Endometrial microvascular endothelial cells (primary cell): ENCODE measurements around the gene HIPK3. TPM values are rescaled to one million over a fixed set of nuclear protein-coding genes. Genes with fewer than 3 reads are reported as not detected.

Source experiments
- in situ Hi-C: cut with HindIII; loops from 2 replicates; pipeline ENCODE4 v1.10.0; 2017; ENCODE audit warnings: low sequenced_read_pairs, low pct_unique_long_range_greater_than_20kb; ENCODE audit errors: inconsistent ontology term
- total RNA-seq: library from RNA; depleted of rRNA; stranded (reverse); fragments of >200 nt; gene quantifications from one replicate; pipeline ENCODE4 v1.2.3, GENCODE V29; 2015; ENCODE audit errors: inconsistent ontology term

Gene HIPK3
- total RNA-seq, 1 donor from 2014 or later = 23.4 TPM

DNA sequence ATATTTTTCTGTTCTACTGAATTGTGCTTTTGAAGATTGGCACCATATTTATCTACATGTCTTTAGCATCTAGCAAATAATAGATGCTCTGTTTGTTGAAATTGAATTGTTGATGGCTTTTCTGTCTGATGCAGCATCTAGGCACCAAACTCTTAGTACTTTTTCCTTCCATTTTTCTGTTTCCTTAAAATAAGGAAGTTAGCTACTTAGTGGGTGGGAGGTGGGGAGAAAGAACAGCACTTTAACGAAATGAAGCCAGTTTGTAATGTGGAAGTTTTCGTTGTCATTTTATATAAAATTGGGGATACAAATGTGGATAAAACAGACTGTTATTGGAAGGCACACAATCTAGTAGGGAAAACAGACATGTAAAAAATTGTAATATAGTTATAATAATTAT, 76.6 kb downstream of the HIPK3 start:
- in situ Hi-C loops = no loop called here

DNA sequence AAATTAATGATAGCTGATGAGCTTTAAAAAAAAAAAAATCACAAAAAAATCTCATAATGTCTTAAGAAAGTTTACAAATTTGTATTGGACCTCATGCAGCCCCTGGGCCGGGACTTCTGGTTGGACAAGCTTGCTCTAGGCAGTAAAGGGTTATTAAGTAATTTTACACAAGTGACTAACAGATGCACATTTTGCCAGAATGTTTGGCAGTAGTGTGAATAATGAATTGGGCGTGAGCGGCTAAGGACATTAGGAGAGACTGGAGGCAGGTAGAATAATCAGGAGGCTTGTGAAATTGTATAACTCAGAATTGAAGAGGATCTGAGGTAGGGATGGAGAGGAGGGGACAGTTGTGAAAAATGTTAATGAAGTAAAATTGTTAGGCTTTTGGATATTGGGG, 77.4 kb downstream of the HIPK3 start:
- in situ Hi-C loops = no loop called here

DNA sequence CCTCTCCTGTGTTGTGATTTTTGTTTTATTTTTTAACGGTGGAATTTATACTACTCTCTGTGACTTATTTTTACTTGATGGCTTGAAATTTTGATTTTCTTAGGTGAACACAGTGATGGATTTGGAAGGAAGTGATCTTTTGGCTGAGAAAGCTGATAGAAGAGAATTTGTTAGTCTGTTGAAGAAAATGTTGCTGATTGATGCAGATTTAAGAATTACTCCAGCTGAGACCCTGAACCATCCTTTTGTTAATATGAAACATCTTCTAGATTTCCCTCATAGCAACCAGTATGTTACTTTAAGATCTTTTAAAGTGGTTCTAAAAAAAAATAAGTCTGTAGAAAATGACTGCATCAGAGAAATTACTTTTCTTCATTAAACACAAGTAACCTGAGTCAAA, 82.1 kb downstream of the HIPK3 start:
- in situ Hi-C loops = no loop called here

DNA sequence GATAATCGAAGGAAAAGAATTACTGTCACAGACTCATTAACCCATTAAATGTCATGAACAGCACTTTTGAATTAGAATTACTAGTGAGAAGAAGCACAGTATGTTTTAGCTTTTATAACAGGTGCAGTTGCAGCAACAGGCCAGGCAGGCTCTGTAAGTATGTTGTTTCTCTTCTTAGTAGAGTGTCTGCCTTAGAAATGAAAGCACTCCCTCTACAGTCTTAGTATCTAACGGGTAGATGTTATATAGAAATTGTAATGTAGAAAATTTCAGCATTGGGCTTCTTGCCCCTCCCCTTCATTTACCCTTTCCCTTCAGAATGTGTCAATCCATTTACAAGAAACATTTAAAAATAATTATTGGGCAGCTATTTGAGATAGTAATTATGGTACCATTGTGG, 87.4 kb downstream of the HIPK3 start:
- in situ Hi-C loops = no loop called here

DNA sequence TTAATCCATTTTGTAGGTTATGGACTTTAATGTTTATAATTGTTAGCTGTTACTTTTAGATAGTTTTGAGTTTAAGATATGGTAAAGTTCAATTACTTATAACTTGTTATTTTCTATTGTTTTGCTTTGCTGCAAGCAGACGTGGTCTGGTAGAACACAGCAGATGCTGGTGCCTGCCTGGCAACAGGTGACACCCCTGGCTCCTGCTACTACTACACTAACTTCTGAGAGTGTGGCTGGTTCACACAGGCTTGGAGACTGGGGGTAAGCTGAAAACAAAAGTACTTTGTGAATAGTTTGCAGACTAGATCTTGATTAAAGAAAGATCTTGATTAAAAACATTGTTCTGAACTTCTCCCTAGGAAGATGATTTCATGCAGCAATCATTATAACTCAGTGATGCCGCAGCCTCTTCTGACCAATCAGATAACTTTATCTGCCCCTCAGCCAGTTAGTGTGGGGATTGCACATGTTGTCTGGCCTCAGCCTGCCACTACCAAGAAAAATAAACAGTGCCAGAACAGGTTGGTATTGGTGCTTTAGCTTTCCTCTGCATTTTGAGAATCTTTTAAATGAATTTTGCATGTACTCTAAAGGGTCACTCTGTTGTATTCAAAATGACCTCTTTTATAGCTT, 90.4 kb downstream of the HIPK3 start:
- in situ Hi-C loops = no loop called here

DNA sequence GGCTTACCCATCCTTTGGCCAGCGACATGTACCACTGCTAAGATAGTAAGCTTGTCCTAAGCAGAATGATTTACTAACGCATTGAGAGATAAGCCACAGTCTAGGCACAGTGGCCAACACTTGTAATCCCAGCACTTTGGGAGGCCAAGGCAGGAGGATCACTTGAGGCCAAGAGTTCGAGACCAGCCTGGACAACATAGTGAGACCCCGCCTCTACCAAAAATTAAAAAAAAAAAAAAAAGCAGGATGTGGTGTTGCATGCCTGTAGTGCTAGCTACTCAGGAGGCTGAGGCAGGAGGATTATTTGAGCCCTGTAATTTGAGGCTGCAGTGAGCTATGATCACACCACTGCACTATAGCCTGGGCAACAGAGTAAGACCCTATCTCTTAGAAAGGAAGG, 93.1 kb downstream of the HIPK3 start:
- in situ Hi-C loops = loop anchor here (25.0 kb wide), 1 partner anchor 362 kb away; the partner anchor contains the start of gene C11orf91

DNA sequence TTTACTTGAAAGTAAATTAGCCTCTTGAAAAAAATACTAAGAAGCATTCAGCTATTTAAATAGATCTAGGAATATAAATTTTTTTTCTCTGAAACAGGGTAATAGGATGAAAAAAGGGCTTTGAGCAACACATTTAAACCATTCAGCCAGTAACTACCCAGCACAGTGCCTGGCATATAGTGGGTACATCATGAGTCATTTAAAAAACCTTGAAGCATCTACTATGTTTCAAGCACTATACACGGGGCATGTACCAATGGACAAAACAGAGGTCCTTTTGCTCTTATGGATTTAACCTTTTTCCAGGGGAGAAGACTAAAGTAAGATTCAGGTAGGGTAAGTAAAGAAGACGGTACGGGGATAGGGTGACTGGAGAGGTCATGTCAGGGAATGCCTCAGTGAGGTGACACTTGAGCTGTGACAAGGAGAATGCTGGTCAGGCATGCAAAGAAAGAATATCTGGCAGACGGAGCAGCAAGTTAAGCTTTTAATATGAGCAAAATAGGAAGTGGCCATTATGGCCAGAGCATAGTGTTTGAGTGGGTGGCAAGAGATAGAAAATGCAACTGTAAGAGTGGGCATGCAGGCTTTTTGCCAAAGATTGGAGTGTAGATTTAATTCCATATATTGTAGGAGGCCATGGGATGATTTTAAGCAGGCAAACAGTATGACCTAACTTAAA, 101.1 kb downstream of the HIPK3 start:
- in situ Hi-C loops = loop anchor here (25.0 kb wide), 1 partner anchor 354 kb away; the partner anchor contains the start of gene C11orf91

DNA sequence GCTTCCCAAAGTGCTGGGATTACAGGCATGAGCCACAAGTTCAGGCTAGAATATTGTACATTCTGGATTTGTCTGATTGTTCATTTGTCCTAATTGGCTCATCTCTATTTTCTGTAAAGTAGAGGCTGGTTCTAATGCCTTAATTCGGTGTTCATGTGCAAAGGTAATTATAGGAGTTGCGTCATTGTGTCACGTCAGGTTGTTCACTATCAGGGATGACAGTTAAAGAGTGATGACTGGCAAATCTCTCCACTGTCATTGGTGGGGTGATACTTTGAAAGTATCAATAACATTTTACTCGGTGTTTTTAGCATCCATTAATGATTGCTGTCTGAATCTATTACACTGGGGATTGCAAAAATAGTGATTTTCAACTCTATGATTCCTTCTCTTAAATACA, 103.5 kb downstream of the HIPK3 start:
- in situ Hi-C loops = loop anchor here (25.0 kb wide), 1 partner anchor 352 kb away; the partner anchor contains the start of gene C11orf91

DNA sequence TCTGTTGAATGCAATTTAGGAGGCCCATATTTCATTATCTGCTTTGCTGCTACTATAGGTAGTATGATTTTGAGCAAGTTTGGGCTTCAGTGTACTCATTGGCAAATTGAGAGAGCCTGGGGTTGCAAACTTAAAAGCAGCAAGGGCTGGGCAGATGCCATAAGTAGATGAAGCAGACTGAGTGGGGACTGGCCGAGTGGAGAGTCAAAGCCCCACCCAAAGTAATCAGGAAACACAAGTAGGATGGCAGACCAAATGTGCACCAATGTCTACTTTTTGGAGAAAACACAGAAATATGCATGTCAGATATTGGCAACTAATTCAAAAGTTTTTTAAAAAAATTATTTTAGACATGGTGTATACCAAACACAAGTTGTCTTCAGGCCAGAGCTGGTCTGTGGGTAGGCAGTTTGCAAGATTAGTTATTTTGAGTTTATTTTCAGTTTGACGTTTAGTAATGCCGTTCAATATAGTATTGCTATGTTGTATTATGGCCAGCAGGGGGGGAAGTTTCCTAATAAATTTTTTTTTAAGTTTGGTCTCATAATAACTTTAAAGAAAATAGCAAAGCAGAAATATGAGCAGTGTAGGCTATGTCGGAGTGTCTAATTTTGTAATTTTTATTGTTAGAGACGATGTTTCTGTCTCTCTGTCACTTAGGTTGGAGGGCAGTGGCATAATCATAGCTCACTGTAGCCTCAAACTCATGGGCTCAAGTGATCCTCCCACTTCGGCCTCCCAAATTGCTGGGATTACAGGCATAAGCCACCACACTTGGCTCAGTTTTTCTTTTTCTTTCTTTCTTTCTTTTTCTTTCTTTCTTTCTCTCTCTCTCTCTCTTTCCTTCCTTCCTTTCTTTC, 105.1 kb downstream of the HIPK3 start:
- in situ Hi-C loops = loop anchor here (25.0 kb wide), 1 partner anchor 350 kb away; the partner anchor contains the start of gene C11orf91

DNA sequence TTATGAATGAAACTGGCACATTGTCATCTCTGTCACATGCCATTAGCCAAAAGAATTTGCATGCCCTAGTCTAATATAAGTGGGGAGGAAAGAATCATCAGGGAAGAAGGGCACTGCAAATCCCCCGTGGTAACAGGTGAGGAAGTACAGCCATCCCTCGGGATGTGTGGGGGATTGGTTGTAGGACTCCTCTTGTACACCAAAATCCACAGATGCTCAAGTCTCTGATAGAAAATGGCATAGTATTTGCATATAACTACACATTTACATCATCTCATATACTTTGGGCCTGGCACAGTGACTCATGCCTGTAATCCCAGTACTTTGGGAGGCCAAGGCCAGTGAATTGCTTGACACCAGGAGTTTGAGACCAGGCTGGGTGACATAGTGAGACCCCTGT, 109.7 kb downstream of the HIPK3 start:
- in situ Hi-C loops = loop anchor here (25.0 kb wide), 1 partner anchor 345 kb away; the partner anchor contains the start of gene C11orf91

DNA sequence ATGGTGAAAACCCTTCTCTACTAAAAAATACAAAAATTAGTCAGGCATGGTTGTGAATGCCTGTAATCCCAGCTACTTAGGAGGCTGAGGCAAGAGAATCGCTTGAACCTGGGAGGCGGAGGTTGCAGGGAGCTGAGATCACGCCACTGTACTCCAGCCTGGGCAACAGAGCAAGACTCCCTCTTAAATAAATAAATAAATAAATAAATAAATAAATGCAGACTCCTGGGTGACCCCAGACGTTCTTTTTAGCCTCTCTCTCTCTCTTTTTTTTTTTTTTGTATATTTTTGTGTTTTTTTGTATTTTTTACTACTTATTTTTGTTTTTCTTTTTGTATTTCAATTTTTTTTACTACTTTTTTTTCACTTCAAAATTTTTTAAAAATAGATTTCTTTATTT, 111.3 kb downstream of the HIPK3 start:
- in situ Hi-C loops = loop anchor here (25.0 kb wide), 1 partner anchor 344 kb away; the partner anchor contains the start of gene C11orf91

DNA sequence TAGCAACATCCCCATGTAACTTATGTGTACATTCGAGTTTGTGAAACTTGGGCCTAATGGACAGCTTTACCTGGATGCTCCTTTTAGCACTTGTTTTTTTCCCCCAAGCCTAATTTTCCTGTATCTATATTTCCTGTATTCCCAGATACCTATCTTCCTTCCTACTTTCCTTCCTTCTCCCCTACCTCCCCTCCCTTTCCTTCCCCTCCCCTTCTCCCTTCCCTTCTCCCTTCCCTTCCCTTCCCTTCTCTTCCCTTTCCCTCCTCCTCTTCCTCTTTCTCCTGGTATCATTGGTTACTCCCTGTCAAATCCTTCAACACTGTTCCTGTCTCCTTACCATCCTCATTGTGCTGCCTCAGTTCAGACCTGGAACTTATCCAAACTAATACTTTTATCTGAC, 111.8 kb downstream of the HIPK3 start:
- in situ Hi-C loops = loop anchor here (25.0 kb wide), 1 partner anchor 343 kb away; the partner anchor contains the start of gene C11orf91

DNA sequence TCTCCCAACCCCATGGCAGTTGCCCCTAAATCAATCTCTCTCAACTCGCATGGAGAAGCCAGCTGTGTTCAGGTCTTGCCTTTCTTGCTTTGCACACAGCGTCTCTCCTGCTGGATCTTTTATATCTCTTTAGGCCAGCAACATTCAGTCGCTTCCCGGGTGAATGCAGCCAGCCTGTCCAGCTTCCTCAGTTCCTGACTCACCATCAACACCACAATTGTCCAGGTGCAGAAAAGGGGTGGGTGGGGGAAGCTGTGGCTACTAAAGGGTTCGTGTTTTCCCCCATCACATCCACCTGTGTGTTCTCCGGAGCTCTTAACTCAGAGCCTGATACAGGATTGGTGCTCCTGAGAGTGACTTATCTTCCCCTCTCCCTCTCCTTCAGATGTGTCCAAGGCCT, 116.5 kb downstream of the HIPK3 start:
- in situ Hi-C loops = loop anchor here (25.0 kb wide), 1 partner anchor 339 kb away; the partner anchor contains the start of gene C11orf91

DNA sequence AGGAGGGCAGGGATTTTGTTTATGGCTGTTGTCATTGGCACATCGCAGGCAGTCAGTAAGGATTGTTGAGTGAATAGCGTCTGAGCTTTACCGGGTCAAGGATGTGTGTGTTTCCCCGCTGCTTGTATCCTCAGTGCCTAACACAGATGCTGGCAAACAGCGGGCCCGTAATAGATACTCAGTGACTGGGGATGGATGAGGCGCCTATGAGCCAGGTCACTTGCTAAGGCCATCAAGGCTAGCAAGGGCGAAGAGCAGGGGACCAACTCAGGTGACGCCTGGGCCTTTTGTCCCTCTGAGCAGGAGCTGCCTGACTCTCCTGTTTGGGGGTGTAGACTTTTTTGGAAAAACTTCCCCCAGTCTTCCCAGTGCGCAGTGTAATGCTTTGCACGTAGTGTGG, 118.1 kb downstream of the HIPK3 start:
- in situ Hi-C loops = no loop called here

DNA sequence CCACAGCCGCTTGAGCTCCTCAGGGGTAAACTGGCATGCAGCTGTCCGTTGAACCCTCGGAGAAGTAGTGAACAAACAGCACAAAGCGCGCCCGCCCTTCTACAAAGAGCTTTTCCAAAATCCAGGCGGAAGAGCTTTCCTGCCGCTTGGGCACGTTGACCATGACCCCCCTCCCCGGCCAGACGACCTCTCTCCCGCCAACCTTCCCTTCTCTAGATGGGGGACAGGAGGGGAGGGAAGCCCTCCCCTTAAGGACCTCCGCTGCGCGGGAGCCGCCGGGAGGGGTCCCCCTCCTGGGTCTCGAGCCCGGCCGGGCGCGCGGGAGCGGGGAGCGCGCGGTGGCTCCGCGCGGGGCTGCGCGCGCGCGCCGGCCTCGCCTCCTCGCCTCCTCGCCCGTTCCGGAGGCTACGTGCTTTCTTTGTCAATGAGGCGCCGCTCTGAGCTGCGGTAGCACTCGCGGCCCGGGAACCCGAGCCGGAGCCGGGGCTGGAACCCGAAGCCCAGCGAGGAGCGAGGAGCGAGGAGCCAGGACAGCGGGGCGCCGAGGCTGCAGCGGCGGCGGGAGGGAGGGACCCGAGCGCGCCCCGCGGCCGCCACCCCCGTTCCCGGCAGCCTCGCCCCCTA, 118.6 kb downstream of the HIPK3 start, which contains the start of gene KIAA1549L:
KIAA1549L (plus strand) TSS at position 421 of the 624 bp plus-strand sequence.
- in situ Hi-C loops = no loop called here

DNA sequence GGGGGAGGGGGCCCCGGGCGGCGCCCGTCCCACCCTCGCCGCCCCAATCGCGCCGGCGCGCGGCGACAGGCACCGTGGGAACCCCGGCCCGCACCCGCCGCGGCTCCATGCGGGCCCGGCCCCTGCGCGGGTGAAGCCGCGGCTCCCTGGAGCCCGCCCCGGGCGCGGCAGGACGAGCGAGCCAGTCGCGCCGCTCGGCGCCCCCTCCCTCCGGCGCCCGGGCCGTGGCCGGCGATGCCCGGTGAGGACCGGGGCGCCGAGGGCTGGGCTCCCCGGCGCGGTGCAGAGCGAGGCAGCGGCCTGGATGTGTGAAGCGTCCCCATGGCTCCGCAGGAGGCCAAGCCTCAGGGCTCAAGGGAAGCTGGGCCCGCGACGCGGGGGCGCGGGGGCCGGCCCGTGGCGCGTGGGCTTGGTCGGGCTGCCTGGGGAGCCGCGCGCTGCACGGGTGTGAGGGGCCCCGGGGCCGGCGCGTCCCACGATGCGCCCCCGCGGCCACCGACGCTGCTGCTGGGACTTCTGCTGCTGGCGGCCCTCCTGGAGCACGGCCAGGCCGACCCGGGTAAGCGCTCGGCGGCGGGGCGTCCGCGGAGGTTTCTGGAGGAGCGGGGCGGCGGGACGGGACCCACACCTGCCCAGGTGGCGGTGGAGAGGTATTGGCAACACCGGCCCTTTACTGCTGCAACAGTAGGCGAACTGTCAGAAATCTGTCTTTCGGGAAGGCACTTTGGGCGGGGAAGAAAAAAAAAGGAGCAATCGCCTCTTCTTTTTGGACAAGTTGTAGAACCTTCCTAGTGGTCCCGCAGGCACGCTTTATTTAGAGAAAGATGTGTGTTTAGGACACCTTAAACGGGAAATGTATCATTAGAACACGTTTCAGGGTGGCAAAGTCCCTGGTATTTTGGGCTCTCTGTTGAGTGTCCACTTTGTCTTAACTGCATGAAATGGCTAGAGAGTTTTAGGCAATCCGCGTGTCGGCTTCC, 119.4 kb downstream of the HIPK3 start:
- in situ Hi-C loops = no loop called here

DNA sequence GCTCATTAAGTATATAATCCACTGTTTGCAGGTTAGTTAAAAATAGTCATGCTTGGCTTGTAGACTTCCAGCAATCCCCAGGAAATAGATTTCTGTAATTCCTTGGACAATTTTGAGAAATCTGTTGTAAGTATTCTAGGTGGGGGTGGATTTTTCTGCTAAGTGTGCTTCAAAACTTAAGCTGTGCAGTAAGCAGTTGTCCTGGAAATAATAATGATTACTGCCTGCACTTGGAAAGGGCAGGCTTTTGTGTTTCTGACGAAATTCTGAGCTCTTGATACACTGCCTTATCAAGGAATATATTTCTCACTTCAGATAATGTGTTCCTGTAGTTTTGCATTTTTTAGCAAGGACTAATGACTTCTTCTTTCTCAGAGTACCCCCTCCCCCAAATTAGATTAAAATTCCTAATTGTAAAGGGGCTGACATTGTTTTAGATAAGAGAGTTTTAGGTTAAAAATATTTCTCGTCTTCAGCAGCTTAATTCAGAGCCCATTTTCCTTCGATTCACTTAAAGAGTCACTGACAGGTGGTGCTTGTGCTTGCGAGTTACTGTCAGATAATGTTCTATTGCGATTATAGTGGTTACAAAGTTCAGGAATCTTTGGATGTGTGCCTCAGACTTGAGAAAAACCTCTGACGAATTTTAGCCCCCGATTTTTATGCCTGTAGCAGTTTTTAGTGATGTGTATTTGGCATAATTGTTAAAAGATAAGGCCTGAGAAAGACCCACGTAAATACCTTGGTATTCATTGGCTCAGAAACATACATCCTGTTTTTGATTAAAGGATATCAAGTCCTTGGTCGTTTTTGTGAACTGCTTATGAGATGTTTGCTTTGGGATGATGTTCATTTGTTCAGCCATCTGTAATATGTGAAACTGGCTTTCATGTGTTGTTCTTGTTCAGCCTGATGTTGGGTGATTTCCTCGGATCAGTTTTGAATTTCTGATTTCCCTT, 120.5 kb downstream of the HIPK3 start:
- in situ Hi-C loops = no loop called here
